Astrocyte (in vitro differentiated cells and primary cell): ENCODE measurements around the gene PPP2R2D.

Experiments
- EZH2 ChIP-seq: IDR thresholded peaks from 2 replicates; pipeline ENCODE4 v1.6.1; 2012; ENCODE audit warnings: mild to moderate bottlenecking, low read length, inconsistent platforms; ENCODE audit not compliant: insufficient read depth
- TF ChIP-seq, protein P1 (sequence below): IDR thresholded peaks from 2 replicates; pipeline ENCODE4 v1.5.1; 2011; ENCODE audit warnings: low read depth, mild to moderate bottlenecking, inconsistent platforms, low read length, moderate library complexity; ENCODE audit not compliant: insufficient read depth

DNA sequence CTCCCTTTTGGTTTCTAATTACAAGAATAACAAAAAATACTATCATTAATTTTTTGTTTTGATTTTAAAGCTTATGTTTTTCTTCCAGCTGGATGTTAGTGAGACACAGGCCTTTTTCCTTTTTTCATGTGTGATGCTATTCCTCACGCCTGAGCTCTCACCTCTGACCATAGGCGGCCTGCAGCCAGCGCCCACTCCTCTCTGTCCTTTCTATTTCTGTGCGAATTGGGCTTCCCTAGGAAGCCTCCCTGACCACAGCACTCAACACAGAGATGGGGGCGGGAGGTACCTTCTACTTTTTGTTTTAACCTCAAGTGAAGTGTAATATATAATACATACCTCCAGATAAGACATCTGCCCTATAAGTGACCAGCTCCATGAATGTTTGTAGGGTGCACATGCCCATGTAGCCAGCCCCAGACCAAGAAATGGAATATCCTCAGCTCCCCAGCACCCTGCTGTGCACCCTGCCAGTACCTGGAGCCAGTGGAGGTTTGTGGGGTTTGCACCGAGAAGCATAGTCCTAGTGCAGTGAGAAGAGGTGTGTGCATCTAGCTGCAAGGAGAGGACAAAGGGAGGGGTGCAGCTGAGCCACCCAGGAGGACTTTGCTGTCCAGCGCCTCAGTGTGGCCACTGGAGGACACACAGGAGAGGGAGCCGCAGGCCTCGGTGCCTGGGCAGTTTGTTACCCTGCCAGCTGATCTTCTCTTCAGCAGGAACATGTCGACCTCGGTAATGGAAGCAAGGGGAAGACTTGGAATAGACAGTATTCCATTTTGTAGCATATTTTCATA lies 42.4 kb downstream of the PPP2R2D start:
- TF ChIP-seq EZH2: no peak
- TF ChIP-seq, protein P1, sequence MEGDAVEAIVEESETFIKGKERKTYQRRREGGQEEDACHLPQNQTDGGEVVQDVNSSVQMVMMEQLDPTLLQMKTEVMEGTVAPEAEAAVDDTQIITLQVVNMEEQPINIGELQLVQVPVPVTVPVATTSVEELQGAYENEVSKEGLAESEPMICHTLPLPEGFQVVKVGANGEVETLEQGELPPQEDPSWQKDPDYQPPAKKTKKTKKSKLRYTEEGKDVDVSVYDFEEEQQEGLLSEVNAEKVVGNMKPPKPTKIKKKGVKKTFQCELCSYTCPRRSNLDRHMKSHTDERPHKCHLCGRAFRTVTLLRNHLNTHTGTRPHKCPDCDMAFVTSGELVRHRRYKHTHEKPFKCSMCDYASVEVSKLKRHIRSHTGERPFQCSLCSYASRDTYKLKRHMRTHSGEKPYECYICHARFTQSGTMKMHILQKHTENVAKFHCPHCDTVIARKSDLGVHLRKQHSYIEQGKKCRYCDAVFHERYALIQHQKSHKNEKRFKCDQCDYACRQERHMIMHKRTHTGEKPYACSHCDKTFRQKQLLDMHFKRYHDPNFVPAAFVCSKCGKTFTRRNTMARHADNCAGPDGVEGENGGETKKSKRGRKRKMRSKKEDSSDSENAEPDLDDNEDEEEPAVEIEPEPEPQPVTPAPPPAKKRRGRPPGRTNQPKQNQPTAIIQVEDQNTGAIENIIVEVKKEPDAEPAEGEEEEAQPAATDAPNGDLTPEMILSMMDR: peak; percentile 10
